SK-N-SH (cell line): ENCODE measurements around the gene MELK. TPM values are rescaled to one million over a fixed set of nuclear protein-coding genes. Genes with fewer than 3 reads are reported as not detected.

ENCODE experiments used
- CTCF ChIA-PET: fragments of 300-600, 350-600 bp; formaldehyde crosslinking; extraction: SDS; loops from one replicate; lab custom pipeline; 2021; lab: Yijun Ruan, JAX
- POLR2A ChIA-PET: fragments of 350-600 bp; sonication (Branson Sonifier 250); formaldehyde crosslinking; extraction: SDS; loops from one replicate; lab custom pipeline; 2020; ENCODE audit warnings: antibody characterized with exemption, inconsistent platforms; lab: Yijun Ruan, JAX
- DNase-seq: peaks from one replicate; pipeline ENCODE4 v3.0.0; 2012
- H2AFZ ChIP-seq: fragments of 200-600 bp; sonication (generic); 2 replicates; pipeline ENCODE4 v1.8.1; 2016; ENCODE audit warnings: antibody characterized with exemption, mild to moderate bottlenecking, low read depth
- H3F3A ChIP-seq: fragments of 200-600 bp; sonication (generic); replicated peaks from 2 replicates; pipeline ENCODE3; 2016; ENCODE audit warnings: antibody characterized with exemption, mild to moderate bottlenecking; ENCODE audit not compliant: insufficient read depth
- H3K27ac ChIP-seq, 2 experiments: fragments of 200-500 bp in 1 of 2; fragments of 200-600 bp in 1 of 2; sonication (Bioruptor generic) in 1 of 2; sonication (generic), shearing (Covaris generic) in 1 of 2; 2 replicates each; pipeline versions ENCODE4 v1.5.1 to v1.6.1; 2014 to 2016; ENCODE audit warnings: low read depth in 2 of 2, inconsistent platforms in 1 of 2, low read length in 1 of 2, mild to moderate bottlenecking in 1 of 2, mixed read lengths in 1 of 2
- H3K27me3 ChIP-seq: fragments of 200-600 bp; sonication (generic), shearing (Covaris generic); 2 replicates; pipeline ENCODE4 v1.6.1; 2016; ENCODE audit warnings: mixed run types; ENCODE audit not compliant: insufficient read depth
- H3K36me3 ChIP-seq, 2 experiments: fragments of 200-500 bp in 1 of 2; fragments of 200-600 bp in 1 of 2; sonication (Bioruptor generic) in 1 of 2; sonication (generic) in 1 of 2; replicated peaks in 1 of 2; 2 replicates each; pipeline versions ENCODE3 to v1.5.1; 2014 to 2016; ENCODE audit warnings: low read length in 1 of 2, mild to moderate bottlenecking in 1 of 2; ENCODE audit not compliant: insufficient read depth in 2 of 2, control insufficient read depth in 1 of 2
- H3K4me1 ChIP-seq, 2 experiments: fragments of 200-500 bp in 1 of 2; fragments of 200-600 bp in 1 of 2; sonication (Bioruptor generic) in 1 of 2; sonication (generic), shearing (Covaris generic) in 1 of 2; 2 replicates each; pipeline versions ENCODE4 v1.5.1 to v1.6.1; 2014 to 2016; ENCODE audit warnings: low read depth in 1 of 2, low read length in 1 of 2, mixed run types in 1 of 2; ENCODE audit not compliant: insufficient read depth in 2 of 2, control insufficient read depth in 1 of 2
- H3K4me2 ChIP-seq: fragments of 200-600 bp; sonication (generic), shearing (Covaris generic); 2 replicates; pipeline ENCODE4 v1.6.1; 2017; ENCODE audit warnings: mixed run types
- H3K4me3 ChIP-seq, 2 experiments: fragments of 200-500 bp in 1 of 2; fragments of 200-600 bp in 1 of 2; sonication (Bioruptor generic) in 1 of 2; sonication (generic), shearing (Covaris generic) in 1 of 2; 2 replicates each; pipeline versions ENCODE4 v1.5.1 to v1.8.1; 2014 to 2016; ENCODE audit warnings: low read depth in 2 of 2, inconsistent platforms in 1 of 2, low read length in 1 of 2, mild to moderate bottlenecking in 1 of 2, mixed read lengths in 1 of 2, moderate library complexity in 1 of 2
- H3K79me2 ChIP-seq: fragments of 200-600 bp; sonication (generic); 2 replicates; pipeline ENCODE4 v1.8.1; 2017; ENCODE audit warnings: mild to moderate bottlenecking; ENCODE audit not compliant: insufficient read depth
- H3K9ac ChIP-seq: fragments of 200-600 bp; sonication (generic); 2 replicates; pipeline ENCODE4 v1.6.1; 2017; ENCODE audit warnings: mixed run types
- H3K9me2 ChIP-seq: fragments of 200-600 bp; sonication (generic); 2 replicates; pipeline ENCODE4 v1.6.1; 2017; ENCODE audit warnings: mixed run types
- H3K9me3 ChIP-seq: fragments of 200-600 bp; sonication (generic); 2 replicates; pipeline ENCODE4 v1.6.1; 2017; ENCODE audit warnings: mixed run types, mild to moderate bottlenecking, moderate library complexity
- H4K20me1 ChIP-seq: fragments of 200-600 bp; sonication (generic); 2 replicates; pipeline ENCODE4 v1.6.1; 2017; ENCODE audit warnings: mild to moderate bottlenecking, mixed run types; ENCODE audit not compliant: insufficient read depth
- FOSL2 ChIP-seq: IDR thresholded peaks from 2 replicates; pipeline ENCODE4 v1.4.0; 2012; ENCODE audit warnings: low read depth, mild to moderate bottlenecking, moderate library complexity, borderline replicate concordance
- PBX3 ChIP-seq: IDR thresholded peaks from 2 replicates; pipeline ENCODE4; 2012
- POLR2AphosphoS5 ChIP-seq: IDR thresholded peaks from 2 replicates; pipeline ENCODE4 v1.6.1; 2012; ENCODE audit warnings: low read depth, low read length
- TCF12 ChIP-seq: IDR thresholded peaks from 2 replicates; pipeline ENCODE4 v1.4.0; 2012
- ZBTB33 ChIP-seq: IDR thresholded peaks from 2 replicates; pipeline ENCODE4 v1.4.0; 2012; ENCODE audit warnings: low read depth, borderline replicate concordance
- WGBS: methylation state at CpG from one replicate; pipeline ENCODE4 v1.1.6; 2017; ENCODE audit warnings: low lambda C conversion rate; 5-methylcytosine and 5-hydroxymethylcytosine counted together
- polyA plus RNA-seq, 3 experiments: library from polyadenylated mRNA; depleted of rRNA; stranded (reverse); fragments of >200 nt; gene quantifications; 2 replicates each; pipeline ENCODE4 v1.2.3, GENCODE V29; 2012

The MELK gene
- polyA plus RNA-seq, 1 of the 3 experiments (the other 2 are of a cell fraction): 16.5 TPM

GRCh38 chr9:36664806-36665205 lies 92.1 kb downstream of the MELK start:
- Histone ChIP-seq H3F3A (peaks cover 7% of the 10 kb centered on the region), H3K9ac (no peak overlapping the region), H3K27ac (peak overlapping the region; percentile 19 to 48; a peak in 2 of 4 replicates), H3K79me2 (peaks cover 13% of the 10 kb centered on the region), H3K9me2 (no peaks in the 10 kb centered on the region), H3K27me3 (no peaks in the 10 kb centered on the region), H3K36me3 (peaks cover 10 to 32% of the 10 kb centered on the region in 2 experiments), H4K20me1 (no peaks in the 10 kb centered on the region), H3K4me2 (no peak overlapping the region), H3K4me3 (no peak overlapping the region), H2AFZ (0 out of 2 replicates have a peak overlapping the region, but pooled peaks have one; percentile 21), H3K9me3 (no peaks in the 10 kb centered on the region), H3K4me1 (peaks cover 0 to 8% of the 10 kb centered on the region in 2 experiments; a peak in 2 of 4 replicates)
- no peak for TF ChIP-seq ZBTB33
- no peak for TF ChIP-seq FOSL2
- no peak for TF ChIP-seq TCF12
- POLR2A ChIA-PET: no interaction called here
- no peak for DNase-seq
- 78% methylated on average over 1 of the region's 1 CpG for WGBS
- CTCF ChIA-PET: interaction anchor here (0.8 to 1.0 kb wide), 2 partner anchors 10 to 64 kb away, joined by 3 read pairs; no protein-coding TSS in a partner anchor

GRCh38 chr9:36665387-36665786 lies 92.7 kb downstream of the MELK start:
- Histone ChIP-seq H3F3A (peaks cover 7% of the 10 kb centered on the region), H4K20me1 (no peaks in the 10 kb centered on the region), H3K4me1 (peaks cover 0 to 8% of the 10 kb centered on the region in 2 experiments; a peak in 2 of 4 replicates), H3K4me3 (0 out of 4 replicates have a peak overlapping the region, but pooled peaks of 1 of the 2 experiments have one; percentile 6), H3K27me3 (no peaks in the 10 kb centered on the region), H3K9me2 (no peaks in the 10 kb centered on the region), H3K79me2 (peaks cover 13% of the 10 kb centered on the region), H3K9me3 (no peaks in the 10 kb centered on the region), H3K36me3 (peaks cover 11 to 30% of the 10 kb centered on the region in 2 experiments), H3K9ac (no peak overlapping the region), H3K4me2 (peak overlapping the region; percentile 62; the same call in 1 of the 2 replicates), H3K27ac (peak overlapping the region; percentile 48 to 63; a peak in 3 of 4 replicates), H2AFZ (no peak overlapping the region)
- DNase-seq: no peak
- ChIA-PET POLR2A (interaction anchor here (0.6 kb wide), 1 partner anchor 23 kb away, joined by 3 read pairs; no protein-coding TSS in a partner anchor), CTCF (interaction anchor here (0.8 to 1.1 kb wide), 3 partner anchors 18 to 63 kb away, joined by 3 read pairs; no protein-coding TSS in a partner anchor)
- TF ChIP-seq FOSL2: no peak
- peak; percentile 48 for TF ChIP-seq TCF12
- no peak for TF ChIP-seq POLR2AphosphoS5
- peak; percentile 13; the same call in 1 of the 2 replicates for TF ChIP-seq PBX3
- WGBS: 53% methylated on average over 2 of the region's 2 CpGs
